ENCODE measurements around the gene ALOX15B.

The ALOX15B gene

GRCh38 chr17:8080208-8080798, 41.4 kb downstream of the ALOX15B start:
- DNase-seq (ENCODE audit: low read depth in 2 of 2): no peak

- no peak for DNase-seq (ENCODE audit: low read depth in 2 of 2)
Observed at GRCh38 chr17:8080799-8081219, 42.0 kb downstream of the ALOX15B start.

GRCh38 chr17:8081876-8082275, 43.0 kb downstream of the ALOX15B start:
- DNase-seq (ENCODE audit: low read depth in 2 of 2): no peak

- no peak for DNase-seq (ENCODE audit: low read depth in 2 of 2)
Observed at GRCh38 chr17:8082292-8082691, 43.4 kb downstream of the ALOX15B start.

- no peak for DNase-seq (ENCODE audit: low read depth in 2 of 2)
Observed at GRCh38 chr17:8084250-8084649, 45.4 kb downstream of the ALOX15B start.

GRCh38 chr17:8087075-8087951, 48.5 kb downstream of the ALOX15B start, which contains the start of gene ALOX12B:
TSS of gene ALOX12B (minus strand) at chr17:8087716. CDS start at chr17:8087442, 274 bp downstream.
- DNase-seq (ENCODE audit: low read depth in 2 of 2): no peak

GRCh38 chr17:8087952-8088230, 49.0 kb downstream of the ALOX15B start:
- no peak for DNase-seq (ENCODE audit: low read depth in 2 of 2)

GRCh38 chr17:8089728-8090127, 50.9 kb downstream of the ALOX15B start:
- no peak for DNase-seq (ENCODE audit: low read depth in 2 of 2)

- no peak for DNase-seq (ENCODE audit: low read depth in 2 of 2)
Observed at GRCh38 chr17:8091033-8091687, 52.3 kb downstream of the ALOX15B start.

- DNase-seq (ENCODE audit: low read depth in 2 of 2): no peak
Observed at GRCh38 chr17:8095361-8095760, 56.5 kb downstream of the ALOX15B start.

- DNase-seq (ENCODE audit: low read depth in 2 of 2): no peak
Observed at GRCh38 chr17:8096541-8096940, 57.7 kb downstream of the ALOX15B start.
